ENCODE results near the gene INPP5D. TPM values are rescaled to one million over a fixed set of nuclear protein-coding genes. Genes with fewer than 3 reads are reported as not detected.

INPP5D gene
- total and polyA plus RNA-seq, 2 donors (not counting 3 experiments of a cell fraction or from before 2014, with no cell fraction given) = 13.9 to 46.6 TPM

DNA sequence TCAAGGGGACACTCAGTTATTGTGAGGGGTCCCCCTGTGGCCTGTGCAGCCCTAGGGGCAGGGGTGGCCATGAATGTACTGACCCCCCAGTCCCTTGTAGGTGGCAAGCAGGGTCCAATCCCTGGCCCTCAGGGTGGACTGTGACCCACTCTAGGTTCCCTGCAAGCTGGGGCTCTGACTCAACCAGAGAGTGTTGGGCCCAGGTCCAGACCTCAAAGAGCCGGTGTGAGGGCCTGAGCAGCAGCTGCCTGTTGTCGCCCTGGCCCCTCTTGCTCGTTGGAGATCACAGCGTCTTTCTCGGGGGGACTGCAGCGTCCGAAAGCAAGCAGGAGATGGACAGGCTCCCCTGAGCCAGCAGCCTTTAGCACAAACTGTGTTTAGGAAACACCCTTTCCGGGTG is 124.5 kb downstream of the INPP5D start:
- TF ChIP-seq, protein P1, sequence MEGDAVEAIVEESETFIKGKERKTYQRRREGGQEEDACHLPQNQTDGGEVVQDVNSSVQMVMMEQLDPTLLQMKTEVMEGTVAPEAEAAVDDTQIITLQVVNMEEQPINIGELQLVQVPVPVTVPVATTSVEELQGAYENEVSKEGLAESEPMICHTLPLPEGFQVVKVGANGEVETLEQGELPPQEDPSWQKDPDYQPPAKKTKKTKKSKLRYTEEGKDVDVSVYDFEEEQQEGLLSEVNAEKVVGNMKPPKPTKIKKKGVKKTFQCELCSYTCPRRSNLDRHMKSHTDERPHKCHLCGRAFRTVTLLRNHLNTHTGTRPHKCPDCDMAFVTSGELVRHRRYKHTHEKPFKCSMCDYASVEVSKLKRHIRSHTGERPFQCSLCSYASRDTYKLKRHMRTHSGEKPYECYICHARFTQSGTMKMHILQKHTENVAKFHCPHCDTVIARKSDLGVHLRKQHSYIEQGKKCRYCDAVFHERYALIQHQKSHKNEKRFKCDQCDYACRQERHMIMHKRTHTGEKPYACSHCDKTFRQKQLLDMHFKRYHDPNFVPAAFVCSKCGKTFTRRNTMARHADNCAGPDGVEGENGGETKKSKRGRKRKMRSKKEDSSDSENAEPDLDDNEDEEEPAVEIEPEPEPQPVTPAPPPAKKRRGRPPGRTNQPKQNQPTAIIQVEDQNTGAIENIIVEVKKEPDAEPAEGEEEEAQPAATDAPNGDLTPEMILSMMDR (IDR thresholded peaks at IDR 0.05; ENCODE audit: extremely low read depth in 1 of 2, insufficient read depth in 1 of 2, low read depth in 1 of 2, low read length in 2 of 2) = no peak
- TF ChIP-seq GATA2 (IDR thresholded peaks at IDR 0.05; ENCODE audit: insufficient read depth, insufficient read length, low read depth, low read length) (no peak), FOS (IDR thresholded peaks at IDR 0.05; ENCODE audit: borderline replicate concordance, insufficient read depth, low read length) (no peak), POLR2AphosphoS5 (IDR thresholded peaks at IDR 0.05; ENCODE audit: insufficient read depth, low read depth, low read length) (no peak), MYC (IDR thresholded peaks at IDR 0.05; ENCODE audit: low read depth, low read length) (no peak), POLR2A (IDR thresholded peaks at IDR 0.05; ENCODE audit: low read depth, low read length) (no peak), EZH2 (IDR thresholded peaks at IDR 0.05; ENCODE audit: borderline replicate concordance, low read depth, low read length, severe bottlenecking) (no peak), JUN (IDR thresholded peaks at IDR 0.05; ENCODE audit: borderline replicate concordance, insufficient read depth, insufficient read length, low read depth) (no peak)
- TF ChIP-seq, protein P2, sequence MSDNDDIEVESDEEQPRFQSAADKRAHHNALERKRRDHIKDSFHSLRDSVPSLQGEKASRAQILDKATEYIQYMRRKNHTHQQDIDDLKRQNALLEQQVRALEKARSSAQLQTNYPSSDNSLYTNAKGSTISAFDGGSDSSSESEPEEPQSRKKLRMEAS (IDR thresholded peaks at IDR 0.05; ENCODE audit: insufficient read depth, insufficient read length) = no peak
- Histone ChIP-seq H3K36me3 (ENCODE audit: control insufficient read depth in 2 of 2, extremely low read depth in 1 of 2, insufficient read depth in 2 of 2, low read length in 2 of 2) (peaks cover 3 to 54% of the 10 kb centered on the region in 2 experiments), H2AFZ (ENCODE audit: low read depth, low read length) (no peak overlapping the region), H3K9me1 (replicated peaks; ENCODE audit: control insufficient read depth, extremely low read depth, insufficient read depth, low read length) (no peaks in the 10 kb centered on the region), H3K4me2 (ENCODE audit: insufficient read depth, low read length) (no peak overlapping the region), H3K27ac (ENCODE audit: insufficient read depth, low read depth, low read length) (no peak overlapping the region), H3K9me3 (replicated peaks; ENCODE audit: control insufficient read depth, insufficient read depth, low read length) (no peaks in the 10 kb centered on the region), H4K20me1 (replicated peaks; ENCODE audit: control insufficient read depth, extremely low read depth, insufficient read depth, low read length) (no peaks in the 10 kb centered on the region), H3K79me2 (ENCODE audit: control insufficient read depth, insufficient read depth, low read length) (no peaks in the 10 kb centered on the region), H3K9ac (replicated peaks; ENCODE audit: extremely low read depth, insufficient read depth, low read length) (no peak overlapping the region), H3K27me3 (ENCODE audit: control insufficient read depth in 2 of 2, insufficient read depth in 2 of 2, low read length in 2 of 2) (no peaks in the 10 kb centered on the region), H3K4me1 (ENCODE audit: control insufficient read depth, extremely low read depth, insufficient read depth, low read length) (no peaks in the 10 kb centered on the region), H3K4me3 (replicated peaks in 1 of 3; ENCODE audit: insufficient read depth in 1 of 3, low read depth in 1 of 3, low read length in 3 of 3) (no peak overlapping the region)
- dilution Hi-C loops (cut with MboI; ENCODE audit: extremely low pct_ligation_motif_present, low sequenced_read_pairs) (no loop called here), intact Hi-C loops (cut with micrococcal nuclease) (no loop called here)
- BruUV-seq (replicated peaks) = no TSS peak
- no peak for FAIRE-seq
- POLR2A ChIA-PET = no interaction called here
- CTCF ChIA-PET = interaction anchor here (1.1 kb wide), 1 partner anchor 131 kb away, joined by 4 read pairs; no protein-coding TSS in a partner anchor
- DNase-seq (ENCODE audit: low read depth, low spot score) = no peak

Measured in endothelial cell of umbilical vein (primary cell).